Fibroblast of lung (primary cell): ENCODE measurements around the gene ANKS1A.

Experiments
- CTCF ChIP-seq, 2 donors: IDR thresholded peaks in 1 of 2; conservative IDR thresholded peaks in 1 of 2; 1 replicate in 1 of 2; 2 replicates in 1 of 2; pipeline ENCODE4 v1.5.1; 2011 to 2012; ENCODE audit warnings: low read length in 2 of 2, control low read depth in 1 of 2, inconsistent platforms in 1 of 2, low read depth in 1 of 2, mild to moderate bottlenecking in 1 of 2
- EZH2 ChIP-seq: IDR thresholded peaks from 2 replicates; pipeline ENCODE4 v1.5.1; 2012; ENCODE audit warnings: low read length, control low read depth, mild to moderate bottlenecking; ENCODE audit errors: missing control alignments

GRCh38 chr6:35084041-35084491 is 195.0 kb downstream of the ANKS1A start:
- TF ChIP-seq CTCF (conservative IDR thresholded peaks at IDR 0.05 in 1 of 2, IDR thresholded peaks at IDR 0.05 in 1 of 2; ENCODE audit: low read depth in 1 of 2, low read length in 2 of 2) (no peak), EZH2 (no peak)
